GDM1 (cell line): ENCODE measurements around the gene NLRP12.
A peak's percentile ranks its signal among the peaks of the same experiment; 100 is the strongest.
"Not testable (repeated sequence)": the region's sequence is repeated elsewhere in the genome, so short reads cannot be mapped to it uniquely, and the experiment has no call there.

Experiments used
- DNase-seq: peaks from one replicate; lab custom pipeline; 2025; lab: John Stamatoyannopoulos, UW

The NLRP12 gene

DNA sequence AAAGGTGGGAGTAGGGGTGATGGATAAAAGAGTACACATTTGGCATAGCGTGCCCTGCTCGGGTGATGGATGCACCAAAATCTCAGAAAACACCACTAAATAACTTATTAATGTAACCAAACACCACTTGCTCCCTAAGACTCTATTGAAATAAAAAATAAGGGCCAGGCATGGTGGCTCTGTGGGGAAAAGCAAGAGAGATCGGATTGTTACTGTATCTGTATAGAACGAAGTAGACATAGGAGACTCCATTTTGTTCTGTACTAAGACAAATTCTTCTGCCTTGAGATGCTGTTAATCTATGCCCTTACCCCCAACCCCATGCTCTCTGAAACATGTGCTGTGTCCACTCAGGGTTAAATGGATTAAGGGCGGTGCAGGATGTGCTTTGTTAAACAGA, 14.3 kb upstream of the NLRP12 start:
- DNase-seq, result not testable (repeated sequence)

DNA sequence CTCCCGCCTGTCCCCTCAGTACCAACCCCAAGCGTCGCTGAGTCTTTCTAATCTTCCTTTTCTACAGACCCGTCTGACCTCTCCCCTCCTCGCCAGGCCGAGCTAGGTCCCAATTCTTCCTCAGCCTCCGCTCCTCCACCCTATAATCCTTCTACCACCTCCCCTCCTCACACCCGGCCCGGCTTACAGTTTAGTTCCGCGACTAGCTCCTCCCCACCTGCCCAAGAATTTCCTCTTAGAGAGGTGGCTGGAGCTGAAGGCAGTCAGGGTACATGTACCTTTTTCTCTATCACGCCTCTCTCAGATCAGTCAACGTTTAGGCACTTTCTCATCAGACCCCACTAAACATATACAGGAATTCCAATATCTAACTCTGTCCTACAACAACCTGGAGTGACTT, 8.7 kb upstream of the NLRP12 start:
- not testable (repeated sequence) for DNase-seq

- no peak for DNase-seq
These were observed 4.4 kb upstream of the NLRP12 start for GRCh38 chr19:53828531-53828930.

GRCh38 chr19:53826876-53827275, 2.8 kb upstream of the NLRP12 start:
- DNase-seq, result no peak

DNA sequence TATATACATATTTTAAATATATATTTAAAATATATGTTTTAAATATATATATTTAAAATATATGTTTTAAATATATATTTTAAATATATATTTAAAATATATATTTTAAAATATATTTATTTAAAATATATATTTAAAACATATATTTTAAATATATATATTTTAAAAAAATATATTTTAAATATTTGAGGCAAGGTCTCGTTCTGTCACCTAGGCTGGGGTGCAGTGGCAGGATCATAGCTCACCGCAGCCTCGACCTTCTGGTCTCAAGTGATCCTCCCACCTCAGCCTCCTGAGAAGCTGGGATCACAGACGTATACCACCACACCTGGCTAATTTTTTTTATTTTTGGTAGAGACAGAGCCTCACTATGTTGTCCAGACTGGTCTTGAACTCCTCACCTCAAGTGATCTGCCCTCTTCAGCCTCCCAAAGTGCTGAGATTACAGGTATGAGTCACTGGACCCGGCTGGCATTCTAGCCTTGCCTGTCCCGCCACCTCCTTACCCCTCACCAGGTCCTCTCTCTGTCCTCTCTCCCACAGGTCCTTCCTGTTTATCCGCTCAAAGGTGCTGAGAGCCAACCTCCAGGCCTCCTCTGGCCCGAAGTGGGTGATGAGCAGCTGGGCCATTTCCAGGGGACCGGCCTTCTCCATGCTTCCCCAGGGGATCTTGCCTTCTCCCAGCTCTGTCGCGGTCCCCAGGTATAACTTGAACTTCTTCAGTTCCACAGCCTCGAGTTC, 564 bp downstream of the NLRP12 start:
- DNase-seq, result no peak

DNA sequence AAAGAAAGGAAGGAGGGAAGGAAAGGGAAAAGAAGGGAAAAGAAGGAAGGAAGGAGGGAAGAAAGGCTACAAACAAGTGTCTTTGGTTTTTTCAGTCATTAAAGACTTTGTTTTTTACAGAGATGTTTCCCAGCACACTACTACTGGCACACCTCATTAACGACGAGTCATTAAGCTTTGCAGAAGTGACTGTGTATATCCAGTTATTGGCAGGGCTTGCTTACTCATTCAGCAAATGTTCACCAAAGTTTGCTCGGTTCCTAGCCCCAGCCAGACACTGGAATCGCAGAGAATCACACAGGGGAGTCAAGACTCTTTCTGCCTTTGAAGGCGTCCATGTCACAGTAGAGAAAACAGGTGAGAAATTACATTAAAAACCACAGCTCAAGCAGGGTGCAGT, 4.3 kb downstream of the NLRP12 start:
- DNase-seq, result no peak

GRCh38 chr19:53818756-53819155, 5.4 kb downstream of the NLRP12 start:
- no peak for DNase-seq

DNA sequence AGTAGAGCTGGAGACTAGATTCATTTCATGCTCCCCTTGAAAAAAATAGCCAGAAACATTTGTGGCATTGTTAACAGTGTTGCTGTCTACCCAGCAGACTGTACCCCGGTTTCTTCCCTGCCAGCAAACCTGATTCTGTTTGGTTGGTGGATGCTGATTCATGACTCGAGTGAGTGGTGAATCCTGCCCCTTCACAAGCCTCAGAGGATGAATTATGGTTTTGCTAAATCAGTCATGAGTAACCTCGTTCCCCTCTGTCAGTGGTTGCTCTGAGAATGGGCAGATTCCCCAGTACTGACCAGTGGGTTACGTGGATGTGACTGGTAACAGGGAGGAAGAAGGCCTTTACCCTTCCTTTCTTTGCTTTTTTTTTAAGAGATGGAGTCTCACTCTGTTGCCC, 10.1 kb downstream of the NLRP12 start:
- no peak for DNase-seq

DNA sequence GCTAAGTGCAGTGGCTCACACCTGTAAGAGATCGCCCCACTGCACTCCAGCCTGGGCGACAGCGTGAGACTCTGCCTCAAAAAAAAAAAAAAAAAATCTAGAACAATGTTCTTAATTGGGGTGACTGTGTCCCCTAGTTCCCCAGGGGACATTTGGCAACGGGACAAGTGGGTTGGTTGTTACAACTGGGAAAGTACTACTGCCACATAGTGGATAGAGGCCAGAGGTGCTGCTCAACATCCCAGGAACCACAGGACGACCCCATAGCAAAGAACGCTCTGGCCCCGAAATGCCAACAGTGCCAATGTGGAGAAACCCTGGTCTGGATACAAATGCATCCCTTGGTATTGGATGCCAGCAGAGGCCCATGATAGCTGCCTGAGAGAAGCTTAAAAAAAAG, 11.8 kb downstream of the NLRP12 start:
- DNase-seq, result no peak

- DNase-seq, result no peak
These were observed 13.2 kb downstream of the NLRP12 start for GRCh38 chr19:53810891-53811290.

GRCh38 chr19:53810187-53810546, 13.9 kb downstream of the NLRP12 start:
- DNase-seq, result no peak

DNA sequence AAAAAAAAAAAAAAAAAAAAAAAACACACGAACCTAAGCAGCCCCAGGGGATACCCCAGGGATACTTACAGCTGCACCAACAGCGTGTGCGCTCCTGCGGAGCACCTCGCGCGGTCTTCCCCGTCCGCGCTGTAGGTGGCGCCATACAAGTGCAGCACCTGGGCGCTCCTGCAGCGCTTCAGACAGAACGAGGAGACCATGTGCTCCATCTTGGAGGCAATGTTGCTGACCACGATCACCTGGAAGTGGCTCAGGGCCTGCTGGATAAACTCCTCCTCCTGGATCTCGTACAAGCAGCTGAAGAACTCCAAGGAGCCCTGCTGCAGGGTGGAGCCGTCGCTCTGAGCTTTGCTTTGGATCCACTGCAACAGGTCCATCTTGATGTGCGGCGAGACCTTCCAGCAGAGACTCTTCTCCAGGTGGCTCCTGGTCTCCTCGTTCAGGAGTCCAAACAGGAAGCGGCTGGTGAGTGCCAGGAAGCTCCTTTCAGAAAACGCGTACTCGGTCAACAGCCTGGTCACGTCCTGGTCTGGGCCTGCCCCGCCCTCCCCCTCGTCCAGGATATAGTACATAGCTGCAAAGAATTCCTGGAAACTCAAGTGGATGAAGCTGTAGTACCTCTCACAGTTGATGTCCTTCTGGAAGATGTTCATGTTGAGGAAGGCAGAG, 14.5 kb downstream of the NLRP12 start:
- no peak for DNase-seq

DNA sequence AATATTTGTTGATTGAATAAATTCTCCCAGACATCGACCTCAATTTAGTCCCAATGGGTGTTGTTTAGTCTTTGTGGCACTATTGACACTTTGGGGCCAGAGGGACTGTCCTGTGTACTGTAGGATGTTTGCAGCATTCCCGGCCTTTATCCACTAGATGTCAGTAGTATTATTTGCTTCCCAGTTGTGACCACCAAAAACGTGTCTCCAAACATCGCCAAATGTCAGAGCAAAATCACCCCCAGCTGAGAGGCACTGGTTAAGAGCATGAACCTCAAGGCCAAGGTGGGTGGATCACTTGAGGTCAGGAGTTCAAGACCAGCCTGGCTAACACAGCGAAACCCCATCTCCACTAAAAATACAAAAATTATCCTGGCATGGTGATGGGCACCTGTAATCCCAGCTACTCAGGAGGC, 15.4 kb downstream of the NLRP12 start:
- DNase-seq, result peak; percentile 18

GRCh38 chr19:53801257-53801656, 22.9 kb downstream of the NLRP12 start:
- DNase-seq, result no peak

DNA sequence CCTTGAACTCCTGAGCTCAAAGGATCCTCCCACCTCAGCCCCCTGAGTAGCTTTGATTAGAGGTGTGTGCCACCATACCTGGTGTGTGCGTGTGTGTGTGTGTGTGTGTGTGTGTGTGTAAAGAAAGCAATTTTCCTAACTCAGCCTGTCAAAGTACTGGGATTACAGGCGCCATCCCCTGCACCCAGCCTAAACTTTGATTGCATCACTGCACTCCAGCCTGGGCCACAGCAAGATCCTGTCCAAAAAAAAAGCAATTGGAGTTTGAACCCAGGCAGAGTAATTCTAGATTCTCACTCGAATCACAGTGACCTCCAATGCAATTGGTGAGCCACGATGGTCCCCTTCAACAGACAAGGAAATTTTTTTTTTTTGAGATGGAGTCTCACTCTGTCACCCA, 29.1 kb downstream of the NLRP12 start:
- DNase-seq, result no peak

DNA sequence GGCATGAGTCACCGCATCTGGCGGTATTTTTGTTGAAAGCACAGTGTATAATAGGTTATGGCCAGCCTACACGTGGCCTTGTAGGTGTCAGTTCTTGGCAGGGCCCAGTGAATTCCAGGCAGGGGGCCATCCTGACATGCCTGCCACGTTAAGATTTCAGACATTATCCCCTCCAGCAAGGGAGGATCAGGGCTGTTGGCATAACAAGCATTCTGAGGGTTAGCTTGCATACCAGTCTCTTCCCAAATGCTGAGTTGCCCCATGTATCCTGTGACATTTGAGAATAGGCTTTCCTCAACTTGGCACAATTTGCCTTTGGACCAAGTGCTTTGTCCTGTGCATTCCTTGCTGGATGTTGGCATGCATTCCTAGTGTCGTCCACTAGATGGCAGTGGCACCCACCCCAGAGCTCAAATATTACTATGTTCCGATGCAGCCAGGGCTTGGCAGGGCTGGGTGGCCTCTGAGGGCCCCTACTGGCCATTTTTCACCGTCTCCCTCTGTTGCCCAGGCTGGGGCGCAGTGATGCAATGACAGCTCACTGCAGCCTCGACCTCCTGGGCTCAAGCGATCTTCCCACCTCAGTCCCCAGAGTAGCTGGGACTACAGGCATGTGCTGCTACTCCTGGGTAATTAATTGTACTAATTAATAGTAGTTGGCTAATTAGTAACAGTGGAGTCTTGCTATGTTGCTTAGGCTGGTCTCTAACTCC, 31.2 kb downstream of the NLRP12 start:
- DNase-seq, result peak; percentile 75

DNA sequence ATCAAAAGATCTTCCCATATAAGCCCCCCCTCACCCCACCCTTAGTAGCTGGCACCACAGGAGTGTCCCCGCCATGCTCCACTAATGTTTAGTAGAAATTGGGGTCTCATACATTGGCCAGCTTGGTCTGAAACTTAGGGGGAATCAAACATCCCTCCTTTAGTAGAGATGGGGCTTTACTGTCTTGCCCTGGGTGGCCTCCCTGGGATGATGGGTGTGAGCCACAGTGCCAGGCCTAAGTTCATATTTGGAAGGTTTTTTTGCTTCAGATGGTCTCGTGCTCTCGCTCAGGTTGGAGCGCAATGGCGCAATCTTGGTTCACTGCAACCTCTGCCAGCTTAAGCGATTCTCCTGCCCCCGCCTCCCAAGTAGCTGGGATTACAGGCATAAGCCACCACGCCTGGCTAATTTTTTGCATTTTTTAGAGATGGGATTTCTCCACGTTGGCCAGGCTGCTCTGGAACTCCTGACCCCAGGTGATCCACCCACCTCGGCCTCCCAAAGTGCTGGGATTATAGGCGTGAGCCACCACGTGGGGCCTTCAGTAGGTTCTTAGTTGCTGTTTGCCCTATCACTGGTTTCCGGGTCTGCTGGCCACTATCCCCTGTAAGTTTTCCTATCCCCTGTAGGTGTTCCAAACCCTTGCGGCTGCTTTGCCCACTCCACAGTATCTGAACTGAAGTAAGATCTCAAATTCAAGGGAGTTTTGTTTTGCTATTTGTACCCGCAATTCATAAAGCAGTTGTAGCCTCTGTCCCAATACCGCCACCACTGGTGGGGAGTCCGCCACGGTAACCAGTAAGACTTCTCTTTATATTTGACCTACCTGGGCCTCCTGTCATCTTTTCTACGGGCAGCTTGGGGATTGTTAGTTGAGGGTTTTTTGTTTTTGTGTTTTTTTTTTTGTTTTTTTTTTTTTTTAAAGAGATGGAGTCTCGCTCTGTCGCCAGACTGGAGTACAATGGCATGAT, 34.1 kb downstream of the NLRP12 start:
- no peak for DNase-seq

- no peak for DNase-seq
These were observed 36.8 kb downstream of the NLRP12 start for GRCh38 chr19:53787266-53787665.

DNA sequence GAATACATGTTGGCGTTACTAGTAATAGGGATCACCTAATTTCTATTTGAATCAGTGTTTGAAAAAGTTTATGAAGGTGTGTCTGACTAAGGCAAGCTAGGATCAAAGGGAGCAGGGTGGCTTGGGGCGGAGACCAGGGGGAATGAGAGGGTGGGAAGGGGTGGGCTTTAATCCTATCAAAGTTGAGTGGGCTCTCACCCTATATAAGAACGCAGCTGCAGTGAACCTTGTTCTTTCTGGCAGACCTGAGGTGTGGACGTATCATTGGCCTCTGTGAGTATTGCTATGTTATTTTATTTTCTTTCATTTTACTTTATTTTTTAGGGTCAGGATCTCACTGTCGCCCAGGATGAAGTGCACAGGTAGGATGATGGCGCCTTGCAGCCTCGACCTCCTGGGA, 37.4 kb downstream of the NLRP12 start:
- DNase-seq, result no peak

DNA sequence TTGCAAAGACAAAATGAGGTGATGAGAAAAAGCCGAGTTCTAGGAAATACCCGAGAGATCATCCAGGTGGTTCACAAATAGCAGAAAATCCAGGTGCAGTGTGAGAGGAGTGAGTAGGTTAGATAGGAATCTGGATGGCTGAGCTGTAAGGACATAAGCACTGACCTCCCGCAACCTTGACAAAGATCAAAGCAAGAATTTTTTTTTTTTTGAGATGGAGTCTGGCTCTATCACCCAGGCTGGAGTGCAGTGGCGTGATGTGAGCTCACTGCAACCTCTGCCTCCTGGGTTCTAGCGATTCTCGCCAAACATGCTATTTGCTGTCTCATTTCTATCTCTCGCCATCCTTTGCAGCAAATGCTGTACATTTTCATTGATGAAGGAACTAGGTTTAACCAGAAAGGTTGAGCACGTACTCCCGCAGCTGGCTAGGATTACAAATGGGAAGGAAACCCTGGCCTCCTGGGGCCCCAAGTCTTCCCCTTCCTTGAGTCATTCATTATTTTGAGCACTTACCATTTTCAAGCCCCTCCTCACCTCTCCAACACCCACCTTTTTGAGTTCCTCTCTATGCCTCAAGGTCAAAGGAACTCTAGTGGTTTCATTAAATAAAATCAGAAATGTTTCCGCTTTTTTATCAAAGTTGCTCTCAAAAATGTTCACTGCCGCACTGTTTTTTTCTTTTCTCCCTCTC, 38.8 kb downstream of the NLRP12 start:
- DNase-seq, result peak; percentile 32

DNA sequence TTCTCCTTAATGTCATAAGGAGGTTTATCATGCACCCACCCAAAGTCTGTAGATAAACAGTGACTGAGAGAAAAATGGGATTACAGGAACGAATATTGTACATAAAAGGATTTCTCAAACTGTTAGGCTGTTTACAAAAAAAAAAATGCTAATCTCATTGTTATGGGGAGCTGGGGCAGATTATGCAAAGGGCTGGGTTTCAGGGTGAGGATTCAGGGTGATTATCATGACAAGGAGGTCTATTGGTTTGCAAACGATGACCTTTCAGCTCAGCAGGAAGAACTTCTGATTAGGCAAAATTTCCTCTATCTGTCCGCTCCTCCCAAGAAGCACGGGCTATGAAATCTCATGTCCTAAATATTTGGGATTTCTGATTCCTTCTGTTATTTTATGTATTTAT, 41.4 kb downstream of the NLRP12 start:
- no peak for DNase-seq
